NCI-H2196 treated with DMSO at 0.1 percent for 48 hours (cell line): ENCODE data around the gene WDR70.
A peak's percentile ranks its signal among the peaks of the same experiment; 100 is the strongest.

Experiments
- DNase-seq: peaks from one replicate; lab custom pipeline; 2025; ENCODE audit not compliant: unreplicated experiment; lab: John Stamatoyannopoulos, UW

The WDR70 gene

GRCh38 chr5:37717613-37718431 lies 338.7 kb downstream of the WDR70 start:
- peak; percentile 84 for DNase-seq

DNA sequence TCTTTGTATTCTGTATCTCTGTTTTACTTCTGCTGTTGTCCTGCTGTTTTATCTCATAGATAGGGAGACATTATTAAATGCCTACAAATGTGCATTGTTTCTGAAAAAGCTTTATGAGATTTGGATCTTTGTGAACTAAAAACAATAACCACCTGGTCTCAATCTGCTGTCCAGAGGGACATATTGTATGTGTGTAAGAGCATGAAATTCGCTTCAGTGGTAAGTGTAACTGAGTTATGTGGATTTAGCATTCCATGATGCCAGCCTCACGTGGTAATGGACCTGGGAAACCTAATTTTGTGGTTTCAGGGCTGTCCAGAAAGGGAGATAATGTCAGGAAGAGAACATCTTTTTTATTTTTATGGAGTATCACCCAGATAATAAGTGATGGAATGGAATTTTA lies 341.4 kb downstream of the WDR70 start:
- DNase-seq, result no peak

DNA sequence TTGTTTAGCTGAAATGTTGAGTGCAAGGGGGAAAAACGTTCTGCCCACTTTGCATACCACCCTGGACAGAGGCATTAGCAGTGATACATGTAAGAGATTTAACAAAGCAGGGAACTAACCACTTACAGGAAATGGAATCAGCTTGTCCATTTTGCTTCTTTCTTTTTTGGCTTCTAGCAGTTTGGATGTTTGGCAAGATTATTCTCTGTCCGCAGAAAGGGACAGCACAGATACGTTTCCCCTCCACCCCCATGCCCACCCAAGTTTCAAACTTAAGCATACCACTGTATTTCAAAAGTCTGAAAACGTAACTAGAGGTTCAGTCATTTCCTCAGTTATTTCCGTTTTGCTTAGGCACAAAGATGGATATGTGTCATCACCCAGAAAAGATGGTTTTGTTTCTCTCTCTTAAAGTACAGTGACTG lies 342.3 kb downstream of the WDR70 start:
- no peak for DNase-seq

DNA sequence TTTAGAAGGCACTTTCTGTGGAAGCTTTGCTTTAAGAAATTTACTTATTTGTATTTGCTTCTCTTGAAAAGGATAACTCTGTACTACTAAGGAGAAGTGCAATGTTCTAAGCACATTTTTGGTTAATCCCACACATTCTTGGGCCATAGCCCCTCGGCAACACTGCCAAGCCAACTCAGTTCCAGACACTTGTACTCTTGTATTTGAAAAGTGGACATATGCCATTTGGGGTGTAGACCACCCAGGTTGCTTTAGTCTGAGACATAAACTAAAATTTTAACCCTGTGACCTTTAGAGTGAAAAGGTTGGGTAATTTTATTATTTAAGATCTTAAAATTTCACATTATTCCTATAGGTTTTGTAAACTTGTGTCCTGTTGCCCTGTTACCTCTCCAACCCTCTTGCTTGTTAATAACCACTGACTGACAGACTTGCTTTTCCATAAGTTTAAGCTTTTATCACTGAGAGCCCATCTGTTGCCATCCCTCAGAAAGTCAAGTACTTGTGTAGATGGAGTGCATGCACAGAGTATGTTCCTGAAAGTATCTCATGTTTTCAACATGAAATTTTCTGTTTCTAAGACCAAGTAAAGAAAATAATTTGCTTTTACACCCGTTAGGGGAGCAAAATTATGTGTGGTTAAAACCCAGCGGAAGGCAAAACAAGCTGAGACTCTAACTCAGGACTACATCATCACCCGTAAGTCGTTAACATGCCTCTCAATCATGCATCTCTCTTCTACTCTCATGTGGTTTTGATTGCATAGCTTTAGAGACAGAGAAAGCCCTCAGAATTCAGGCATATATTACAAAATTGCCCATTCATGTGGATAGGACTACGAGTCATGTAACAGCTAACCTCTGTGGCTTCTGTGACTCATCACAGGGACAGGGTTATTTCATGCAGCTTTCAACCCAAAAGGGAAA lies 343.4 kb downstream of the WDR70 start:
- no peak for DNase-seq

DNA sequence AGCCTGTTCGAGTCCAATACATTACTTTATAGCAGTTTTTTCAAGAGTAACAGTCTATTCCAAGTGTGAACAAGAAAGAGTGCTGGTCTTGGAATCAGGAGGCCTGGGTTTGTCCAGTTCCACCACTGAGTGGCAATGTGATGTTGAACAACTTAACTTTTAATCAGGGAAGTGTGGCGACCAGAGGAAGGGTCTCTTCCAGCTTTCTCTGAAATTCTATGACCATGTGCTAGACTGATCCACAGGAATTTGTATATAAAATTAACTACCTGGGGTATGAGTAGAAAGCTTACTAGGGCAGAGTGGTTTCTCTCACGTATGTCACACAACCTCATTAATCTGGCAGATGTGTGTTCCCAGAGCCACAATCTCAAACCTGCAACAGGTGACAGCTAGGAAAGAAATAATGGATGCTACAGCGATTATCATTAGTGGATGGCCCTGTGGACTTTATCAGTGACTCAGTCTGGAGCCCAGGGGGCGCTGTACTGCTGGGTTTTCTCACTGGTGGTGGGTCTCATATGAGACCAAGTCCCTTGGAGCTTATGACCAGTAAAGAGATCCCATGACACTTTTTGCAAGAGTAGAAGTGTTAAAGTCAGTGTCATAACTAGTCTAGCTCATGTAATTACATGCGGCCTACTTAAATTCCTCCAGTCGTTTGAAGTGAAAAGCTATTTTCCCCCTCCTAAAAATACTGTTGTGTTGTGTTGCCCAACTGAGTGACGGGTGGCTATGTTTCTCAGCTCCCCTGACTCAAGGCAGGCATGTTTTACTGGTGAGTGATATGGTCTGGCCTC lies 344.2 kb downstream of the WDR70 start:
- DNase-seq, result no peak

GRCh38 chr5:37724395-37725125 lies 345.4 kb downstream of the WDR70 start:
- no peak for DNase-seq

DNA sequence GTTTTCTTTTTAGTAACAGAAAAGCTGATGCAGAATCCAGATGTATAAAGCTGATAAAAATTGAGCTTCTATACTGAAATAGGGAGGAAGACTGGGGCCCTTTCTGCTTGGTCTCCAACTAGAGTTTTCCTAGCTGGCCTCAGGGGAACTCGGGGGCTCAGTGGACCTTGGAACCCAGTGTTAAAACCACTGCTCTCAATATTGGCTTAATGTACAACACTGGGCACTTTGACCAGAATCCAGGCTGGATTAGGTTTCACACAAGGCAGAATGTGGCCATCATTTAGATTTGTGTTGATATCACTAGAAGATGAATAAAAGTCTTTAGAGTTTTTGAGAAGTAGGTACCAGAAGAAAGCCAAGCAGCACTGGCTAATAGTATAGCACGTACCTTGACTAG lies 346.1 kb downstream of the WDR70 start:
- no peak for DNase-seq

DNA sequence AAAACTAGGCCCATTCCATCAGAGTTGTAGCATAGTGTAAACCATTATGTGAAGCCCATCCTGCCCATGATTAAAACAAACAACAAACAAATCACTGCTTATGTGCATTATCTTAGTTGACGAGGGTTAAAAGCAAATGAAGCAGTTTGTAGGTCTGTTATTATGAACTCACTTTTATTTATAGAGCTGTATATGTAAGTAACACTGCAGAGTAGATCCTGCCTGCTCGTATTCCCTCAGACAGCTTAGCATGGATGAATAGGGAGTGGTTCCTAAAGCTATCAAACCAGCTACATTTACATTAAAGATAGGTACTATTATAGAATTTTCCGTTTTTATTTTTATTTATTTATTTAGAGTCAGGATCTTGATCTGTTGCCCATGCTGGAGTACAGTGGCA lies 348.1 kb downstream of the WDR70 start:
- no peak for DNase-seq

- DNase-seq, result no peak
Measured at GRCh38 chr5:37730896-37731455, 351.9 kb downstream of the WDR70 start.

DNA sequence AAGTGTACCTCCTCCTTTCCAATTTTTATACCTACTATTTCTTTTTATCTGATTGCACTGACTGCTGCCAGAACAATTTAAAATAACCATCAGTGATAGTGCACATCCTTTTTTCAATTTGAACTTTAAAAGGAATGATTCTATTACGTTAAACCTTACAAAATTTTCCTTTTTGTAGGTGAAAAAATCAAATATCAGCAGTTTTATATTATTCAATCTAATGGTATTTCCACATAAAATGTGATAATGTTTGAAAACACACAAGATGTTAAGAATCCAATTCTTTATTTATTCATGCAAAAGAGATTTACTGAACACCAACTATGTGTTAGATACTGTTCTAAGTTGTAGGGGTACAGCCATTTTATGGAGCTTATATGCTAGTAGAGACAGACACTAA lies 355.0 kb downstream of the WDR70 start:
- DNase-seq, result no peak

- peak; percentile 18 for DNase-seq
Measured at GRCh38 chr5:37735649-37736347, 356.7 kb downstream of the WDR70 start.

GRCh38 chr5:37736397-37736796 lies 357.3 kb downstream of the WDR70 start:
- no peak for DNase-seq

- no peak for DNase-seq
Measured at GRCh38 chr5:37737326-37738056, 358.4 kb downstream of the WDR70 start.

- peak; percentile 31 for DNase-seq
Measured at GRCh38 chr5:37738057-37738691, 359.1 kb downstream of the WDR70 start.

GRCh38 chr5:37738865-37739488 lies 359.9 kb downstream of the WDR70 start:
- no peak for DNase-seq

DNA sequence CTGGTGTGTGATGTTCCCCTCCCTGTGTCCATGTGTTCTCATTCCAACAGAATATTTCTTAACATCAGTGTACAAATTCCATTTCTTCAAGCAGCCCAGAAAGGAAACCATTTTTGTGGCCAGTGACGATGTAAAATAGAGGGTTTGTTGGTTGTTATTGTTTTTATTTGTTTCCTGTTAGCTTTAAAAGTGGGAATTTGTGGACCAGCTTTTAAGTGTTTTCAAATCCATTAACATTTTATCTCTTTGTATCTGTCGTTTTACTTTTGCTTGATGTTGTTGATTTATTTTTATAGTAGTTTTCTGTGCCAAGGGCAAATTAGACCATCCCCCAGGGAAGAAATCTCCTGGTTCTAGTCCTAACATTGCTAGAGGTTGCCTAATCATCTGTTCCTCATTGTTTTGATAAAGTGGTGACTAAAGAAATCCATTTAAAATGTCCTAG lies 360.7 kb downstream of the WDR70 start:
- DNase-seq, result no peak

GRCh38 chr5:37740331-37741066 lies 361.4 kb downstream of the WDR70 start:
- DNase-seq, result no peak
